ENCODE results near the gene TPST1. TPM values are rescaled to one million over a fixed set of nuclear protein-coding genes. Genes with fewer than 3 reads are reported as not detected.

The TPST1 gene
- total RNA-seq, 4 donors from 2014 or later = 1.5 to 28.3 (median 9.7) TPM

- intact Hi-C loops (cut with DNase I; ENCODE audit: low total_unique reads) = no loop called here
These were observed 50.5 kb downstream of the TPST1 start for GRCh38 chr7:66255534-66256100.

GRCh38 chr7:66256281-66256680 is 51.1 kb downstream of the TPST1 start:
- Histone ChIP-seq H3K27ac (no peak overlapping the region), H3K4me1 (peaks cover 0 to 9% (median 4%) of the 10 kb centered on the region in 4 donors), H3K27me3 (no peaks in the 10 kb centered on the region), H3K9me3 (no peaks in the 10 kb centered on the region), H3K36me3 (no peaks in the 10 kb centered on the region), H3K4me3 (no peak overlapping the region)
- no peak for DNase-seq
- intact Hi-C loops (cut with DNase I; ENCODE audit: low total_unique reads) = no loop called here
- TF ChIP-seq EP300 (IDR thresholded peaks at IDR 0.05; ENCODE audit: low read depth) = no peak
- TF ChIP-seq CTCF (IDR thresholded peaks at IDR 0.05) = no peak
- TF ChIP-seq POLR2AphosphoS5 (IDR thresholded peaks at IDR 0.05) = no peak
- TF ChIP-seq POLR2A (IDR thresholded peaks at IDR 0.05) = no peak
- in situ Hi-C loops (cut with MboI; ENCODE audit: low pct_ligation_motif_present in 1 of 4, low pct_unique_long_range_greater_than_20kb in 1 of 4, low sequenced_read_pairs in 3 of 4) = no loop called here
- WGBS, 2 donors (ENCODE audit: low coverage in 1 of 2) = 67% methylated on average over 1 of the region's 1 CpG; no CpG with 5 or more reads in 1 of the 2 donors

More at GRCh38 chr7:66255534-66256100, 50.5 kb downstream of the TPST1 start:
- no peaks in the 10 kb centered on the region for H3K36me3 ChIP-seq
- no peak for DNase-seq
- no peaks in the 10 kb centered on the region for H3K9me3 ChIP-seq
- H3K4me1 ChIP-seq = peaks cover 0 to 9% (median 4%) of the 10 kb centered on the region in 4 donors
- H3K27me3 ChIP-seq = no peaks in the 10 kb centered on the region
- no peak overlapping the region for H3K27ac ChIP-seq
- in situ Hi-C loops (cut with MboI; ENCODE audit: low pct_ligation_motif_present in 1 of 4, low pct_unique_long_range_greater_than_20kb in 1 of 4, low sequenced_read_pairs in 3 of 4) = no loop called here
- H3K4me3 ChIP-seq = no peak overlapping the region
- no peak for TF ChIP-seq EP300 (IDR thresholded peaks at IDR 0.05; ENCODE audit: low read depth)
- no peak for TF ChIP-seq CTCF (IDR thresholded peaks at IDR 0.05)
- TF ChIP-seq POLR2AphosphoS5 (IDR thresholded peaks at IDR 0.05) = no peak
- TF ChIP-seq POLR2A (IDR thresholded peaks at IDR 0.05) = no peak

- Histone ChIP-seq H3K36me3 (no peaks in the 10 kb centered on the region), H3K9me3 (no peaks in the 10 kb centered on the region), H3K4me1 (peaks cover 0 to 9% (median 4%) of the 10 kb centered on the region in 4 donors), H3K4me3 (no peak overlapping the region), H3K27ac (peak overlapping the region in 1 of 4 donors; percentile 52), H3K27me3 (no peaks in the 10 kb centered on the region)
- in situ Hi-C loops (cut with MboI; ENCODE audit: low pct_ligation_motif_present in 1 of 4, low pct_unique_long_range_greater_than_20kb in 1 of 4, low sequenced_read_pairs in 3 of 4) = no loop called here
- WGBS, 2 donors (ENCODE audit: low coverage in 1 of 2) = 81 to 85% methylated on average over 3 to 4 of the region's 4 CpGs
- DNase-seq = no peak
- TF ChIP-seq POLR2A (IDR thresholded peaks at IDR 0.05) (no peak), EP300 (IDR thresholded peaks at IDR 0.05; ENCODE audit: low read depth) (no peak)
- intact Hi-C loops (cut with DNase I; ENCODE audit: low total_unique reads) = no loop called here
These were observed 52.3 kb downstream of the TPST1 start for GRCh38 chr7:66257481-66257880.

- Histone ChIP-seq H3K4me1 (peaks cover 0 to 9% (median 4%) of the 10 kb centered on the region in 4 donors), H3K27me3 (no peaks in the 10 kb centered on the region), H3K9me3 (no peaks in the 10 kb centered on the region), H3K27ac (peak overlapping the region in 2 of 4 donors; percentile 3 to 52), H3K36me3 (no peaks in the 10 kb centered on the region), H3K4me3 (no peak overlapping the region)
- intact Hi-C loops (cut with DNase I; ENCODE audit: low total_unique reads) = no loop called here
- WGBS, 2 donors (ENCODE audit: low coverage in 1 of 2) = 62 to 81% methylated on average over 5 of the region's 5 CpGs
- DNase-seq = no peak
- TF ChIP-seq POLR2AphosphoS5 (IDR thresholded peaks at IDR 0.05) (no peak), CTCF (IDR thresholded peaks at IDR 0.05) (no peak), EP300 (IDR thresholded peaks at IDR 0.05; ENCODE audit: low read depth) (no peak), POLR2A (IDR thresholded peaks at IDR 0.05) (no peak)
- in situ Hi-C loops (cut with MboI; ENCODE audit: low pct_ligation_motif_present in 1 of 4, low pct_unique_long_range_greater_than_20kb in 1 of 4, low sequenced_read_pairs in 3 of 4) = no loop called here
These were observed 53.3 kb downstream of the TPST1 start for GRCh38 chr7:66258409-66258808.

- H3K27me3 ChIP-seq = no peaks in the 10 kb centered on the region
- in situ Hi-C loops (cut with MboI; ENCODE audit: low pct_ligation_motif_present in 1 of 4, low pct_unique_long_range_greater_than_20kb in 1 of 4, low sequenced_read_pairs in 3 of 4) (no loop called here), intact Hi-C loops (cut with DNase I; ENCODE audit: low total_unique reads) (no loop called here)
- TF ChIP-seq CTCF (IDR thresholded peaks at IDR 0.05) (no peak), POLR2AphosphoS5 (IDR thresholded peaks at IDR 0.05) (no peak), POLR2A (IDR thresholded peaks at IDR 0.05) (no peak), EP300 (IDR thresholded peaks at IDR 0.05; ENCODE audit: low read depth) (no peak)
- H3K4me3 ChIP-seq = no peak overlapping the region
- peaks cover 0 to 10% (median 4%) of the 10 kb centered on the region in 4 donors for H3K4me1 ChIP-seq
- DNase-seq = no peak
- no peak overlapping the region for H3K27ac ChIP-seq
- peaks cover 18 to 27% of the 10 kb centered on the region in 2 donors for H3K9me3 ChIP-seq
- no peaks in the 10 kb centered on the region for H3K36me3 ChIP-seq
These were observed 56.8 kb downstream of the TPST1 start for GRCh38 chr7:66261941-66262340.
